ENCODE data around the gene SAP25.

Gene SAP25

DNA sequence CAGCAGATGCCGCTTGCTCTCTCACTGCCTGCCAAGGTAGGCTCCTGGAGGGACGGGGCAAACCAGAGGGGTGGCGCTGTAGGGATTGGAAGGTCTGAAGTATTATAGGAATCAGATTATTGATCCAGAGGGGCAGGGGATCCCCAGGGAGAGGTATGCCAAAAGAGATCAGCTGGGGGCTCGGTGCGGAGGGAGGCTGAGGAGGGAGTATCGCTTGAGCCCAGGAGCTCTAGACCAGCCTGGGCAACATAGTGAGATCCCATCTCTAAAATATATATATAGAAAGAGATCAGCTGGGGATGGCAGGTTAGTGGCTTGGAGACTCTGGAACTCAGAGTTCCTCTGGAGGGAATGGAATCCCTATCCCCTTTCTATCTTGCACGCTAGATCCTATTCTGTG lies 21.5 kb upstream of the SAP25 start:
- DNase-seq (ENCODE audit: low read depth in 2 of 2) = no peak

DNA sequence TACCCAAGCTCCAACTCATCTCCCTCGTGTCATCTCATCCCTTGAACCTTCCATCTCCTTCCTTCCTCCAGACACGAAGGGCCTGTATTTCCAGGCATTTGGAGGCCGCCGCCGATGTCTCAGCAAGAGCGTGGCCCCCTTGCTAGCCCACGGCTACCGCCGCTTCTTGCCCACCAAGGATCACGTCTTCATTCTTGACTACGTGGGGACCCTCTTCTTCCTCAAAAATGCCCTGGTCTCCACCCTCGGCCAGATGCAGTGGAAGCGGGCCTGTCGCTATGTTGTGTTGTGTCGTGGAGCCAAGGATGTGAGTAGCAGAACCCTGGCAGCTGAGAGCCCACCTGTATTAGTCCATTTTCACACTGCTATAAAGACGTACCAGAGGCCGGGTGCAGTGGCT lies 17.9 kb upstream of the SAP25 start:
- DNase-seq (ENCODE audit: low read depth in 2 of 2) = no peak

- DNase-seq (ENCODE audit: low read depth in 2 of 2) = no peak
Measured at GRCh38 chr7:100590077-100590737, 16.5 kb upstream of the SAP25 start.

GRCh38 chr7:100589341-100589947 lies 15.7 kb upstream of the SAP25 start:
- DNase-seq (ENCODE audit: low read depth in 2 of 2) = no peak

- DNase-seq (ENCODE audit: low read depth in 2 of 2) = no peak
Measured at GRCh38 chr7:100588438-100588837, 14.7 kb upstream of the SAP25 start.

DNA sequence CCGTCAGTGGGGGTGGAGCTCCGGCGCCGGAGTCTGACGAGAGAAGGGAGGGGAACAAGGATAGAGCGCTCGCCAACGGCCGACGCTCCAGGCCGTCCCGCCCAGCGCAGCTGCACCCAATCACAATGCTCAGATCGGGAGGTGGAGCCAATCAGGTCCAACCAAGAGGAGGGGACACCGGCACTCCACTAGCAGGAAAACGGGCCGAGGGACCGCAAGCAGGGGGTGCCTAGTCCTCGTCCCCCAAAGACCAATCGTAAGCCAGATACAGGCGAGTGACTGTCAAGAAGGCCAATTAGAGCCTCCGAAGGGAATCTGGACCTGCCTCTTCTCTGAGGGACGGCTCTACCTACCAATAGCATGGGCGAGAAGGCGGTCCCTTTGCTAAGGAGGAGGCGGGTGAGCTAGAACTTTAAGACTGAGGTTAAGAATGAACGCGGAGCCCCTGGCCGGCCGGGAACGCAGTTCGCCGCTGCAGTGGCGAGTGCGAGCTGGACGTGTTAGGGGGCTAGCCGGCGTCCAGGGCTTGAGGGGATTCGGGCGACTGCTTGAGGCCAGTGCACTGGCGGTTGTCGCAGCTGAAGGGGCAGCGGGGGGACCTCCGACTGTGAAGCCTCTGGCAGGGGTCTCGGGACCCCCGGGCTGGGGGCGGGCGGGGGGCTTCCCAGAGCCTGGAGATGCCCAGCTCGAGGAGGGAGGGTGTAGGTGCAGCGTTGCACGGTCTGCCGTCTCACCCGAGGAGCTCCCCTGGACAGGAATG lies 12.7 kb upstream of the SAP25 start, which contains the start of gene FBXO24:
Gene FBXO24, plus strand, starts transcription at position 63 of the 760 bp plus-strand sequence. Its CDS starts 298 bp downstream, at position 361.
- DNase-seq (ENCODE audit: low read depth in 2 of 2) = peak; percentile 99 to 100

DNA sequence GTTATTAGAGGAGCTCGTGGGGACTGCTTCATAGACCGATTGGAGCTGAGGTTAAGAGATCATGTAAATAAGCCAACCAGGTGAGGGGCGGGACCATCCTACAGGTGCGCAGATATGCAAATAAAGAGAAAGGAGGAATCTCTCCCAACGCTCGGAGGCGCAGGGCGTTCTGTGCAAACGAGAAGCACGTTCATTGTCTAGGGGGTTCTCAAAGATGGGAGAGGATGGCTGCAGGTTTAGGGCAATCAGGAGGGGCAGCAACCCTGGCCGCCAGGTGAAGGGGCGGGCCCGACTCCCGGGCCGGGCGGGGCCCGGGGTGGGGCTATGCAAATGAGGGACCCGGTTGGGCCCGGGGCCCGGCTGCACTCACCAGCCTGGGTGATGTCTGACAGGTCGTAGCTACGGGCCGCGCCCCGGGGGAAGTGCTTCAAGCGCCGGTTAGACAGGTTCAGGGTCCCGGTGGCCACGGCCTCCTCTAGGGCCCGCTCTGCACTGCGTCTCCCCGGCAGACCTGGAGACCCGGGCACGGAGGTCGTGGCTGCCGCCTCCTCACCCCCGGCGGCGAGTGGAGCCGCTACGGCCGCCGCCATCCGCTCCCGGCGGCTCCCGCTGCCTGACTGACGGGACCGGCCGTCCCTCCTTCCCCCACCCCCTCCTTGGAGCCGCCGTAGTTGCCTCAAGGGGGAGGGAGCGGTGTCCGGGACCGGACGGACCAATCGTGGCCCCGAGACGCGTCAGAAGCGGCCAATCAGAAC lies 12.0 kb upstream of the SAP25 start, which contains the start of gene LRCH4:
Gene LRCH4, minus strand, starts transcription at position 619 of the 755 bp plus-strand sequence. Its CDS starts 29 bp downstream, at position 590.
- peak in 1 of 2 donors; percentile 46 for DNase-seq (ENCODE audit: low read depth in 2 of 2)

DNA sequence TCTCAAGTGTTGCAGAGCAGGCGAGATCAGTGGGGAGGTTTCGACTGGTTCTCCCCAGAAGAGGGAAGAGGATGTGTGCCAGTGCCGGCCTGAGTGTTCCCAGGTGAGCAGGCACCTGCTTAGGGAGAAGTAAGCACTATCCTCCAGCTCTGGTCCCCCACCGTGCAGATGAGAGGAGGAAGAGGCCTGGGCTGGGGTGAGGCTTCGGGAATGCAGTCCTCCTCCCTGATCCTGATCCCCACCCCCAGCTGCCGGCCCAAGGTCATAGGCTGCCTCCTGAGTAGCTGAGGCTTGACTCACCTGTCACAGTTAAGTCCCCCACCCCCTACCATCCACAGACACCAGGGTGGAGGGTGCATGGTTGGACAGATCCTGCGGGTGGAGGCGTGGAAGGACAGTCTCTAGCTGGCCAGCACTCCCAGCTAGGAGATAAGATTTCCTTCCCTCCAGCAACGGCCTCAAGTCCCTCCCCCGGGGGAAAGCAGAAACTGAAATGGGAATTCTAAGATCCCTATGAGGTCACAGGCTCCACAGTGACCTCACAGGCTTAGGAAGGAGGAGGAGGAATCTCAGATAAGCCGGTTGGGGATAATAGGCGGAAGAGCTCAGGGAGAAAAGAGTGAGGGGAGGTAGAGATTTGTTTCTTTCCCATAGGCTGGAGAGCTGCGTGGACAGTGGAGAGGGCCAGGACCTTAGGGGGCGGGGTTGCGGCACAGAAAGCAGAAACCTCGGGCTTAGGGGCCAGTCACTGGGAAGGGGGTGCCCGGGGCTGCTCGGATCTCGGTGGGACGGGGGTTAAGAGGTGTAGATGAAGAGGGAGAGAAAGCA lies 11.2 kb upstream of the SAP25 start:
- no peak for DNase-seq (ENCODE audit: low read depth in 2 of 2)

GRCh38 chr7:100584054-100584682 lies 10.5 kb upstream of the SAP25 start:
- DNase-seq (ENCODE audit: low read depth in 2 of 2) = no peak

DNA sequence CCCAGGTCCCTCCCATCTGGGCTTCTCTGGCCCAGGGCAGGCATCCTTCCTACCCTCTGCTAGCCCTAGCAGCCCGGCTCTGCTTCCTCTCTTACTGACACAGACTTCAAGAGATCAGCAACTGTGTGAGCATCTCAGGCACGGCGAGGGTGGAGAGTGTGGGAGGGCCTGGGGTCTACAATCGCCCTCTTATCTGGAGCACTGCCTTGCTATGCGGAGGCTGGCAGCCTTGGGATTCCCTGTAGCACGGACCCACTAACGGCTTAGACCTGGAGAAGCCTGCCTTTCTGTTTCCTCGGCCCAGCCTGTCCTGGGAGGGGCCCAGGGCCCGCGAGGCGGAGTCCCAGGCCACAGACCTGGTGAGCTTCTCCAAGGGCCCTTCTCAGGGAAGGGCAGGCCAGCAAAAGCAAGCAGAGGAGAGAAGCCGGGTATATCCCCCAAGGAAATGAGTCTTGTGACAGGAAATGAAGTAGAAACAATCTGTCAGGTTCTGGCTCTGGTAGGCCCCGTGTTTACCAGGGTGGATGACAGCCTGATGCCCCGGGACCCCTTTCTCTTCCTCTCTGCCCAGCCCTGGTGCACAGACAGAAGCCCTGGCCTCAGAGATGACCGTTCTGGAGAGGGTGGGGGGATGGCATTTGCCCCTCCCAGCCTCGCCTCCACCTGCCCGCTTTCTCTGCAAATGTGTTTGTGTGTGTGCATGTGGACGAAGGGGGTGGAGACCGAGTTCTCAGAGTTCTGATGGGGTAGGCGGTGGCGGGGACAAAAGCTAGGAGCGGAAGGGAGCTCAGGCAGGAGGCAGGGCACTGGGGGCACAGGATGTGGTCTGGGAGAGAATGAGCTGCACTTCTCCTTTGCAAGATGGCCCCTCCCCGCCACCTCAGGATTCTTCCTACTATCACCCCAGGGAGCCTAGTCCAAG lies 9.7 kb upstream of the SAP25 start:
- peak; percentile 59 to 70 for DNase-seq (ENCODE audit: low read depth in 2 of 2)

GRCh38 chr7:100582650-100583049 lies 8.9 kb upstream of the SAP25 start:
- no peak for DNase-seq (ENCODE audit: low read depth in 2 of 2)

DNA sequence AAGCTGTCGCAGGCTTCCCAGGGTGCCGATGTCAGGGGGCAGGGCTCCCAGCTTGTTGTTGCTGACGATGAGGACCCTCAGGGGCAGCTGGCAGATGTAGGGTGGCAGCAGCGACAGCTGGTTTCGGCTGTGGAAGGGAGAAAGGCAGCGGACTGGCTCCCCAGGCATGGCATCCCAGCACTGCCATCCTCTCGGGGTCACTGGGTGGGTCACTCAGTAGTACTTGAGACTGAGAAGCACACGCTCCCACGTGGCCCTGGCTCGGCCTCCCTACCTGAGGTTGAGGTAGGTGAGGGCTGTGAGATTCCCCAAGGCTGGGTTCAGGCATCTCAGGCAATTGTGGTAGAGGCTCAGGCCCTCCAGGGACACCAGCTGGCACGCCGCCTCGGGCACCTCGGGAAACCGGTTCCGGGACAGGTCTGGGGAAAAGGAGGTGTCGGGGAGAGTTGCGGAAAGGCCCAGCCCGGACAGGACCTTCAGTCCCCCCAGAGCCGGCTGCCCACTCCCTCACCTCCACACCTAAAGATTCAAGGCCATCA lies 8.4 kb upstream of the SAP25 start:
- DNase-seq (ENCODE audit: low read depth in 2 of 2) = no peak

- no peak for DNase-seq (ENCODE audit: low read depth in 2 of 2)
Measured at GRCh38 chr7:100580466-100581283, 7.0 kb upstream of the SAP25 start.

GRCh38 chr7:100578246-100579183 lies 4.8 kb upstream of the SAP25 start:
- DNase-seq (ENCODE audit: low read depth in 2 of 2) = no peak

DNA sequence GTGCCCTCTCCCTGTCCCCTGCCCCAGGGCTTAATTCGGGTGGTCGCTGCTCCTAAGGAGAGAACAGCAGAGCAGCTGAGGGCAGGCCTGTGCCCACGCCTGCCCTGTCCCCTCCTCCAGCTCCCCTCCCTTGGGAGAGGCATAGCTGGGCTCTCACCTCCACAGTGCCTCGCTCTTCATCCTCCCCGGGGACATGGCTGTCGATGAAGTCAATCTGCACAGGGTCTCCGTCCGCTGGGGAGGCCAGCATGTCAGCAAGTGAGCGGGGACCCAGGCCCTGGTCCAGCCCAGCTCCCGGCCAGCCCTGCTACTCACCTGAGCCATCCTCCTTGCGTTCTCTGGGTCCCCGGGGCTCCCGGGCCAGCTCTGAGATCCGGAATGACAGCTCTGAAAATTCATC lies 3.8 kb upstream of the SAP25 start:
- no peak for DNase-seq (ENCODE audit: low read depth in 2 of 2)

DNA sequence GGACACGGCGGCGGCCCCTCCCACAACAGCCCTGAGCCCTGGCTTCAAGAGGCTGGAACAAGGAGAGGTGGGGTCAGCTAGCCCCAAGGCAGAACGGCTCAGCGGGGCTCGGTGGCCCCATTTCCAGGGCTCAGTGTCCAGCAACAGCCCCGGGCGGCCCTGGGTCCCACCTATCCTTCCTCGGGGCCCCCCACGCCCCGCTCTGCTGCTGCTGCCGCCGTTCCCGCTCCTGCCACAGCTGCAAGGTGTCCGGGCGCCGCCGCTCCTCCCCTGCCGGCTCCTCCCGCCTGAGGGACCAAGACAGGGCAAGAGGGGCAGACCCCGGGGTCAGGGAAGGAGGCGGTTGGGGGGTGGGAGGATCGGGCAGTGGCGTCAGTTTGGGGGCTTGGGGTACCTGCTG lies 3.4 kb upstream of the SAP25 start:
- DNase-seq (ENCODE audit: low read depth in 2 of 2) = no peak

DNA sequence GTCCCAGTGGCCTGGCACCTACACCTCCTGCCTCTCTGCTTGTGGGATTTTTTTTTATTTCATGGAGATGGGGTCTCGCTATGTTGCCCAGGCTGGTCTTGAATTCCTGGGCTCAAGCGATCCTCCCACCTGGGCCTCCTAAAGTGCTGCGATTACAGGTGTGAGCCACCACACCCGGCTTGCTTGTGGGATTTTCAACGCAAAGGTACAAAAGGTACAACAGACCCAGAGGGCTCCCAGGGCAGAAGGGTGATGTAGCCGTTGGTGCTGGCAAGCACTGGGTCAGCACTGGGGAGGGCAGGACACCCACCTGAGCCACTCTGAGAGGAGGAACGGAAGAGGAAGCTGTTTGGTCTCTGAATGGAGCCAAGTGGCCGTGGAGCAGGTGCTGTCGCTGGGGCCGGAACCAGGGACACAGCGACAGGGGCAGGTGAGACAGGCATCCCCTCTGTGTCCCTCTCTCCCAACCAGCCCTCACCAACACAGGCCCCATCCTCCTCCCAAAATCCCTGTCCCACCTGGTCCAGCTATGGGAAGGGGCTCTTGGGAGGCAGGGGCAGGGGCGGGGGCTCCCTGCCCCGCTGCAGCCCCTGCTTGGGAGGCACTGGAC lies 2.8 kb upstream of the SAP25 start:
- DNase-seq (ENCODE audit: low read depth in 2 of 2) = no peak
